PC-9 (cell line): ENCODE data around the gene SLC2A8.

ENCODE experiments used
- EZH2 ChIP-seq: fragments of 200-600 bp; sonication (generic); IDR thresholded peaks from 2 replicates; pipeline ENCODE4 v1.8.0; 2017; ENCODE audit warnings: antibody characterized with exemption, low read depth
- TF ChIP-seq, protein P1 (sequence below): fragments of 200-600 bp; sonication (generic); conservative IDR thresholded peaks from 2 replicates; pipeline ENCODE4 v1.6.1; 2017; ENCODE audit warnings: mixed run types, antibody characterized with exemption, mild to moderate bottlenecking, moderate library complexity

DNA sequence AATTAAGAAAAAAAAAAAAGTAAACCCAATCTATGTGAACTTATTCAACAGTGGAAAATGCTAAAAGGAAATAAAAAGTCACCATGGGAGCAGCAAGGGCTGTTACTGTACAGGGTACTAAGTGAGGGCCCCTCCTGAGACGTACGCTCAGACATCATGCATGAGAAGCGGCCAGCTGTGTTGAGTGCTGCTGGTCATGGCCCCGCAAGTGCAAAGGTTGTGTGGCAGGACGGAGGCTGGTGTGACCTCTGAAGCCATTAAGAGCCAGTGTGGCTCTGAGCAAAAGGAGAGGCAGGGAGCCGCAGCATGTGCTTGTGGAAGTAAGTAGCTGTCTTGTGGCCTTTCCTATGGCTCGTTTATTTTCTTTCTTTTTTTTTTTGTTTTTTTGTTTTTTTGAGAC is 24.1 kb downstream of the SLC2A8 start:
- TF ChIP-seq, protein P1, sequence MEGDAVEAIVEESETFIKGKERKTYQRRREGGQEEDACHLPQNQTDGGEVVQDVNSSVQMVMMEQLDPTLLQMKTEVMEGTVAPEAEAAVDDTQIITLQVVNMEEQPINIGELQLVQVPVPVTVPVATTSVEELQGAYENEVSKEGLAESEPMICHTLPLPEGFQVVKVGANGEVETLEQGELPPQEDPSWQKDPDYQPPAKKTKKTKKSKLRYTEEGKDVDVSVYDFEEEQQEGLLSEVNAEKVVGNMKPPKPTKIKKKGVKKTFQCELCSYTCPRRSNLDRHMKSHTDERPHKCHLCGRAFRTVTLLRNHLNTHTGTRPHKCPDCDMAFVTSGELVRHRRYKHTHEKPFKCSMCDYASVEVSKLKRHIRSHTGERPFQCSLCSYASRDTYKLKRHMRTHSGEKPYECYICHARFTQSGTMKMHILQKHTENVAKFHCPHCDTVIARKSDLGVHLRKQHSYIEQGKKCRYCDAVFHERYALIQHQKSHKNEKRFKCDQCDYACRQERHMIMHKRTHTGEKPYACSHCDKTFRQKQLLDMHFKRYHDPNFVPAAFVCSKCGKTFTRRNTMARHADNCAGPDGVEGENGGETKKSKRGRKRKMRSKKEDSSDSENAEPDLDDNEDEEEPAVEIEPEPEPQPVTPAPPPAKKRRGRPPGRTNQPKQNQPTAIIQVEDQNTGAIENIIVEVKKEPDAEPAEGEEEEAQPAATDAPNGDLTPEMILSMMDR = no peak
- no peak for TF ChIP-seq EZH2
